Stomach (tissue), 4 donors: ENCODE data around the gene STXBP5.

Experiments used
- CTCF ChIP-seq, 7 experiments: fragments of 450-650 bp in 4 of 7; fragments of 200-600 bp in 3 of 7; sonication (generic) in 3 of 7; IDR thresholded peaks; one replicate each; pipeline ENCODE4 v1.5.1; 2016 to 2019; ENCODE audit warnings: antibody characterized with exemption in 7 of 7, control low read depth in 2 of 7, mild to moderate bottlenecking in 1 of 7
- POLR2A ChIP-seq, 4 donors: fragments of 450-650 bp; IDR thresholded peaks; one replicate each; pipeline ENCODE4 v1.6.1; 2016; ENCODE audit warnings: antibody characterized with exemption in 4 of 4, control low read depth in 2 of 4, mild to moderate bottlenecking in 1 of 4, moderate library complexity in 1 of 4

DNA sequence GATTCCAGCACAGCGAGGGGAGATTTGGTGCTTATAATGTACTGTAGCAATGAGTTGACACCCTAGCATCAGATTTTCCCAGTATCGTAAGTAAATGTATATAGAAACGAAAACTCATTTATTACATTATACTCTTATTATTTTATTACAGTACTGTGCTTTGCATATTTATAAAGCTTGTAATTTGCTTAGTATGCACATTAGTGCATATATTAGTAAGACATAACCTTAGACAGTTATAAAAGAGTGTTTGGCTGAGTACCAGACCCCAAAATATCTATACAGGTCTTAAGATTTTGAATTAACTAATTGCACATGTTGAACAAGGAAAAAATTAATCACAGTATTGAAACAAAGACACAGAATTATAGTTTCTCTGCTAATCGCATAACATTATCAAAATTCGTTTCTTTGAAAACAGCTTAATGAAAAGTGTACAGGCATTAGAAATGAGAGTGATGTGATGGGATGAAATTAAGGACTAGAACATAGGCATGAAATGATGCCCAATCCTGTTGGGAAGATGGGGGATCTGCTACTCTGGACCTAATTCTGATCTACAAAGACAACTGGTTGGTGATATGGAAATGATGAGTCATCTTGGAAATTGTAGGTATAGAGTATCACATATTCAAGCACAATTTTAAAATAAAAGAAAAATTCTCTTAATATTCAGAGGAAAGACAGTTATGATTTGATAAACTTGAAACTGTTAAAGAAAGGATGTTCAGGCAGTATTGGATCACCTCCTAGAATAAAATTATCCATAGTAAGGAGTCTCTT, 42.8 kb downstream of the STXBP5 start:
- no peak for TF ChIP-seq CTCF (IDR thresholded peaks at IDR 0.05)
- TF ChIP-seq POLR2A (IDR thresholded peaks at IDR 0.05): no peak
